ENCODE data around the gene PRRG1.
"Not testable (repeated sequence)": the region's sequence is repeated elsewhere in the genome, so short reads cannot be mapped to it uniquely, and the experiment has no call there.

PRRG1 gene

GRCh38 chrX:37424000-37424429 lies 74.9 kb downstream of the PRRG1 start:
- Histone ChIP-seq H3K27me3 (ENCODE audit: control insufficient read depth in 1 of 2, insufficient read depth in 1 of 2, low read length in 2 of 2) (no peaks in the 10 kb centered on the region), H2BK5ac (ENCODE audit: low read depth, low read length, poor library complexity, severe bottlenecking) (no peak overlapping the region), H3K18ac (ENCODE audit: low read depth in 1 of 2, low read length in 2 of 2) (no peak overlapping the region), H2BK15ac (ENCODE audit: low read depth, poor library complexity, severe bottlenecking) (no peak overlapping the region), H3K4me3 (ENCODE audit: insufficient read depth in 1 of 2, low read depth in 1 of 2, low read length in 2 of 2) (no peak overlapping the region), H3K4me1 (ENCODE audit: control insufficient read depth, insufficient read depth, low read depth, low read length) (no peaks in the 10 kb centered on the region), H2AK5ac (ENCODE audit: low read length, severe bottlenecking) (no peak overlapping the region), H3K27ac (ENCODE audit: low read length, poor library complexity, severe bottlenecking) (peak overlapping the region; percentile 57), H3K14ac (ENCODE audit: low read length in 2 of 2) (no peak overlapping the region), H2BK12ac (ENCODE audit: low read length in 2 of 2) (no peak overlapping the region), H3K4me2 (ENCODE audit: low read length, poor library complexity, severe bottlenecking) (no peak overlapping the region), H4K91ac (ENCODE audit: low read length) (no peak overlapping the region), H3K9ac (ENCODE audit: low read length) (no peak overlapping the region), H3K4ac (ENCODE audit: low read depth in 1 of 2, low read length in 2 of 2) (no peak overlapping the region), H2AFZ (ENCODE audit: low read depth, low read length) (no peak overlapping the region), H3K79me1 (replicated peaks; ENCODE audit: low read length, poor library complexity, severe bottlenecking) (no peaks in the 10 kb centered on the region), H4K8ac (ENCODE audit: low read length) (no peak overlapping the region), H3K9me3 (ENCODE audit: control insufficient read depth, low read length) (no peaks in the 10 kb centered on the region), H3K23ac (ENCODE audit: low read length in 2 of 2) (no peak overlapping the region), H3K36me3 (ENCODE audit: control insufficient read depth in 1 of 2, insufficient read depth in 2 of 2, low read depth in 1 of 2, low read length in 2 of 2) (peaks cover 2 to 7% of the 10 kb centered on the region in 2 experiments), H2BK120ac (ENCODE audit: low read depth, low read length) (no peak overlapping the region)
- no peak for DNase-seq

- H3K4me3 ChIP-seq (ENCODE audit: insufficient read depth in 1 of 2, low read depth in 1 of 2, low read length in 2 of 2), result no peak overlapping the region
- no peaks in the 10 kb centered on the region for H3K4me1 ChIP-seq (ENCODE audit: control insufficient read depth, insufficient read depth, low read depth, low read length)
- no peak overlapping the region for H4K91ac ChIP-seq (ENCODE audit: low read length)
- no peak overlapping the region for H3K18ac ChIP-seq (ENCODE audit: low read depth in 1 of 2, low read length in 2 of 2)
- no peak overlapping the region for H4K8ac ChIP-seq (ENCODE audit: low read length)
- no peak overlapping the region for H2AFZ ChIP-seq (ENCODE audit: low read depth, low read length)
- H3K23ac ChIP-seq (ENCODE audit: low read length in 2 of 2), result no peak overlapping the region
- no peaks in the 10 kb centered on the region for H3K9me3 ChIP-seq (ENCODE audit: control insufficient read depth, low read length)
- H3K14ac ChIP-seq (ENCODE audit: low read length in 2 of 2), result no peak overlapping the region
- no peak overlapping the region for H2BK15ac ChIP-seq (ENCODE audit: low read depth, poor library complexity, severe bottlenecking)
- peaks cover 2 to 7% of the 10 kb centered on the region in 2 experiments for H3K36me3 ChIP-seq (ENCODE audit: control insufficient read depth in 1 of 2, insufficient read depth in 2 of 2, low read depth in 1 of 2, low read length in 2 of 2)
- peak; percentile 23 for DNase-seq
- H2BK12ac ChIP-seq (ENCODE audit: low read length in 2 of 2), result no peak overlapping the region
- no peak overlapping the region for H3K9ac ChIP-seq (ENCODE audit: low read length)
- no CpG with 5 or more reads among the region's 1 CpG for WGBS
- H3K4me2 ChIP-seq (ENCODE audit: low read length, poor library complexity, severe bottlenecking), result no peak overlapping the region
- H2AK5ac ChIP-seq (ENCODE audit: low read length, severe bottlenecking), result no peak overlapping the region
- H3K27ac ChIP-seq (ENCODE audit: low read length, poor library complexity, severe bottlenecking), result no peak overlapping the region
- H3K79me1 ChIP-seq (replicated peaks; ENCODE audit: low read length, poor library complexity, severe bottlenecking), result no peaks in the 10 kb centered on the region
- no peak overlapping the region for H3K4ac ChIP-seq (ENCODE audit: low read depth in 1 of 2, low read length in 2 of 2)
- H2BK120ac ChIP-seq (ENCODE audit: low read depth, low read length), result no peak overlapping the region
- no peaks in the 10 kb centered on the region for H3K27me3 ChIP-seq (ENCODE audit: control insufficient read depth in 1 of 2, insufficient read depth in 1 of 2, low read length in 2 of 2)
- no peak overlapping the region for H2BK5ac ChIP-seq (ENCODE audit: low read depth, low read length, poor library complexity, severe bottlenecking)
These were observed 76.2 kb downstream of the PRRG1 start for GRCh38 chrX:37425370-37425769.

- not testable (repeated sequence) for H3K79me1 ChIP-seq (replicated peaks; ENCODE audit: low read length, poor library complexity, severe bottlenecking); H3K4ac ChIP-seq (ENCODE audit: low read depth in 1 of 2, low read length in 2 of 2); H2BK5ac ChIP-seq (ENCODE audit: low read depth, low read length, poor library complexity, severe bottlenecking); H3K4me2 ChIP-seq (ENCODE audit: low read length, poor library complexity, severe bottlenecking); H2AFZ ChIP-seq (ENCODE audit: low read depth, low read length); H4K8ac ChIP-seq (ENCODE audit: low read length); H3K23ac ChIP-seq (ENCODE audit: low read length in 2 of 2); H3K18ac ChIP-seq (ENCODE audit: low read depth in 1 of 2, low read length in 2 of 2); H3K27ac ChIP-seq (ENCODE audit: low read length, poor library complexity, severe bottlenecking); H4K91ac ChIP-seq (ENCODE audit: low read length); H3K9me3 ChIP-seq (ENCODE audit: control insufficient read depth, low read length); H2BK15ac ChIP-seq (ENCODE audit: low read depth, poor library complexity, severe bottlenecking); H2BK120ac ChIP-seq (ENCODE audit: low read depth, low read length); H2BK12ac ChIP-seq (ENCODE audit: low read length in 2 of 2); H3K4me3 ChIP-seq (ENCODE audit: insufficient read depth in 1 of 2, low read depth in 1 of 2, low read length in 2 of 2); H3K27me3 ChIP-seq (ENCODE audit: control insufficient read depth in 1 of 2, insufficient read depth in 1 of 2, low read length in 2 of 2); H3K36me3 ChIP-seq (ENCODE audit: control insufficient read depth in 1 of 2, insufficient read depth in 2 of 2, low read depth in 1 of 2, low read length in 2 of 2); H3K14ac ChIP-seq (ENCODE audit: low read length in 2 of 2); H3K4me1 ChIP-seq (ENCODE audit: control insufficient read depth, insufficient read depth, low read depth, low read length); H3K9ac ChIP-seq (ENCODE audit: low read length); H2AK5ac ChIP-seq (ENCODE audit: low read length, severe bottlenecking); DNase-seq
- 92% methylated on average over 2 of the region's 2 CpGs for WGBS
These were observed 79.8 kb downstream of the PRRG1 start for GRCh38 chrX:37428962-37429361.

- no peak overlapping the region for H4K8ac ChIP-seq (ENCODE audit: low read length)
- H3K4ac ChIP-seq (ENCODE audit: low read depth in 1 of 2, low read length in 2 of 2), result no peak overlapping the region
- H2BK5ac ChIP-seq (ENCODE audit: low read depth, low read length, poor library complexity, severe bottlenecking), result no peak overlapping the region
- no peak overlapping the region for H2BK12ac ChIP-seq (ENCODE audit: low read length in 2 of 2)
- H3K36me3 ChIP-seq (ENCODE audit: control insufficient read depth in 1 of 2, insufficient read depth in 2 of 2, low read depth in 1 of 2, low read length in 2 of 2), result no peaks in the 10 kb centered on the region
- H3K4me3 ChIP-seq (ENCODE audit: insufficient read depth in 1 of 2, low read depth in 1 of 2, low read length in 2 of 2), result no peak overlapping the region
- no peak overlapping the region for H3K9ac ChIP-seq (ENCODE audit: low read length)
- H3K9me3 ChIP-seq (ENCODE audit: control insufficient read depth, low read length), result no peaks in the 10 kb centered on the region
- H2BK120ac ChIP-seq (ENCODE audit: low read depth, low read length), result no peak overlapping the region
- H3K4me2 ChIP-seq (ENCODE audit: low read length, poor library complexity, severe bottlenecking), result no peak overlapping the region
- WGBS, result no CpG with 5 or more reads among the region's 1 CpG
- H3K23ac ChIP-seq (ENCODE audit: low read length in 2 of 2), result no peak overlapping the region
- H3K27ac ChIP-seq (ENCODE audit: low read length, poor library complexity, severe bottlenecking), result no peak overlapping the region
- no peak overlapping the region for H3K14ac ChIP-seq (ENCODE audit: low read length in 2 of 2)
- peaks cover 3% of the 10 kb centered on the region for H3K79me1 ChIP-seq (replicated peaks; ENCODE audit: low read length, poor library complexity, severe bottlenecking)
- H2BK15ac ChIP-seq (ENCODE audit: low read depth, poor library complexity, severe bottlenecking), result no peak overlapping the region
- H2AK5ac ChIP-seq (ENCODE audit: low read length, severe bottlenecking), result no peak overlapping the region
- no peak overlapping the region for H4K91ac ChIP-seq (ENCODE audit: low read length)
- no peak overlapping the region for H2AFZ ChIP-seq (ENCODE audit: low read depth, low read length)
- H3K4me1 ChIP-seq (ENCODE audit: control insufficient read depth, insufficient read depth, low read depth, low read length), result no peaks in the 10 kb centered on the region
- no peaks in the 10 kb centered on the region for H3K27me3 ChIP-seq (ENCODE audit: control insufficient read depth in 1 of 2, insufficient read depth in 1 of 2, low read length in 2 of 2)
- no peak overlapping the region for H3K18ac ChIP-seq (ENCODE audit: low read depth in 1 of 2, low read length in 2 of 2)
- DNase-seq, result no peak
These were observed 85.2 kb downstream of the PRRG1 start for GRCh38 chrX:37434362-37434761.

Data from mesenchymal stem cell (in vitro differentiated cells and primary cell).